DND-41 (cell line): ENCODE measurements around the gene KRT82.
"Not testable (repeated sequence)": the region's sequence is repeated elsewhere in the genome, so short reads cannot be mapped to it uniquely, and the experiment has no call there.

Experiments
- ATAC-seq: fragments of 200-7000 bp; cut with Tn5 transposase; 3 replicates; pipeline ENCODE4 v1.9.1; 2021; ENCODE audit warnings: low read depth; ENCODE audit not compliant: insufficient read depth
- DNase-seq: peaks from one replicate; pipeline ENCODE4 v3.0.0-alpha.2; 2020
- H2AFZ ChIP-seq: 2 replicates; pipeline ENCODE4 v1.6.0; 2012; ENCODE audit warnings: low read depth, low read length
- H3K27ac ChIP-seq: 2 replicates; pipeline ENCODE4 v1.5.1; 2012; ENCODE audit warnings: low read length, inconsistent platforms
- H3K27me3 ChIP-seq: fragments of 200-600 bp; sonication (generic); 2 replicates; pipeline ENCODE4 v1.6.0; 2012; ENCODE audit warnings: low read length, mild to moderate bottlenecking, inconsistent platforms; ENCODE audit not compliant: insufficient read depth, poor library complexity
- H3K36me3 ChIP-seq: 2 replicates; pipeline ENCODE4 v1.5.1; 2012; ENCODE audit warnings: low read length, inconsistent platforms; ENCODE audit not compliant: insufficient read depth
- H3K4me1 ChIP-seq: 2 replicates; pipeline ENCODE4 v1.5.1; 2012; ENCODE audit warnings: mild to moderate bottlenecking, low read length; ENCODE audit not compliant: insufficient read depth
- H3K4me2 ChIP-seq: 2 replicates; pipeline ENCODE4 v1.6.0; 2012; ENCODE audit warnings: mild to moderate bottlenecking, moderate library complexity, low read length, inconsistent platforms; ENCODE audit not compliant: insufficient read depth
- H3K4me3 ChIP-seq, 2 experiments: fragments of 200-600 bp in 1 of 2; shearing (Covaris generic) in 1 of 2; 2 replicates each; pipeline ENCODE4 v1.5.1; 2012 to 2016; ENCODE audit warnings: inconsistent platforms in 2 of 2, low read length in 2 of 2, mild to moderate bottlenecking in 2 of 2, low read depth in 1 of 2, moderate library complexity in 1 of 2
- H3K79me2 ChIP-seq: 2 replicates; pipeline ENCODE4 v1.6.0; 2012; ENCODE audit warnings: low read length, inconsistent platforms; ENCODE audit not compliant: insufficient read depth
- H3K9ac ChIP-seq: 2 replicates; pipeline ENCODE4 v1.6.0; 2012; ENCODE audit warnings: low read depth, mild to moderate bottlenecking, inconsistent platforms, low read length, moderate library complexity
- H3K9me3 ChIP-seq: 2 replicates; pipeline ENCODE4 v1.5.1; 2012; ENCODE audit warnings: low read length, moderate library complexity, mild to moderate bottlenecking, inconsistent platforms; ENCODE audit not compliant: insufficient read depth, severe bottlenecking
- H4K20me1 ChIP-seq: 2 replicates; pipeline ENCODE4 v1.6.0; 2012; ENCODE audit warnings: low read length; ENCODE audit not compliant: insufficient read depth
- EZH2 ChIP-seq: IDR thresholded peaks from 3 replicates; pipeline ENCODE4 v1.6.1; 2012; ENCODE audit warnings: borderline replicate concordance, low read depth, mild to moderate bottlenecking, moderate library complexity, low read length, inconsistent platforms; ENCODE audit not compliant: severe bottlenecking
- TF ChIP-seq, protein P1 (sequence below): IDR thresholded peaks from 2 replicates; pipeline ENCODE4 v1.5.1; 2012; ENCODE audit warnings: borderline replicate concordance, low read length, moderate library complexity, mild to moderate bottlenecking; ENCODE audit not compliant: poor library complexity, severe bottlenecking; ENCODE audit errors: extremely low read depth

KRT82 gene

DNA sequence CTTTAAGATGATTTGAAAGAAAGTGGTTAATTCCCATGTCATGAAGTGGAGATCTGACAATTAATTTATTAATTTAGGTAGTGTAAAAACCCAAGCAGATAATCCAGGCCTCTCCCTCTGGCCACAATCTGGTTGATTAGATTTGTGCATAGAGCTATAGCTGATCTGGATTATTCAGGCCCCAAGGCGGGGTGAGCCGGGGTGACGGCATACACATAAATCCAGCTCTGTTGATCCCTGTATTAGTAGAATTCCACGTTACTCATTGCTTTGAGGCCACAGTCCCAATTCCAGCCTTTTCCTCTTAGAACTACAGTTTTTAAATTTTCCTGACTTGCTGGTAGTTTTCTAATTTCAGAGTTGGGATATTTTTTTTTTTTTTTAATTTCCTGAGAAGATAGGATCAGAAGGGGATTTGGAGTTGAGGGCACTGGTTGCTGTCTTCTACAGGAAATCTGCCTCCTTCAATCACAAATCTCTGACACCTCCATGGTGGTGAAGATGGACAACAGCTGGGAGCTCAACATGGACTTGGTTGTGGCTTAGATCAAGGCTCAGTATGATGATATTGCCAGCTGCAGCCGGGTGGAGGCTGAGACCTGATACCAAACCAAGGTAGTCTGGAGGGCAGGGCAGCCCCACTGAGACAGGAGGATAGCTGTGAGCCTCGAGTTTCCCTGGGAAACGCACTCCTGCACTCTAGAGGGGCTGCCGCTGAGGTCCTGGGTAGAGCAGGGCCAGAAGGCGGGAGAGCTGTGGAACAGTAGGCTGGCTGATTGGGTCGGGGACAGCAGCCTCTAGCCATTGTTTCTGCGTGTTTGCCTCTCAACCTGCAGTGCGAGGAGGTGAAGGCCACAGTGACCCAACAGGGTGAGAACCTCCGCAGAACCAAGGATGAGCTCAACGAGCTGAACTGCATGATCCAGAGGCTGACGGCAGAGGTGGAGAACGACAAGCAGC lies 58.3 kb downstream of the KRT82 start:
- Histone ChIP-seq H3K9ac (no peak overlapping the region), H3K36me3 (no peaks in the 10 kb centered on the region), H3K4me2 (no peak overlapping the region), H2AFZ (no peak overlapping the region), H3K27me3 (peaks cover 17% of the 10 kb centered on the region), H3K79me2 (no peaks in the 10 kb centered on the region), H3K4me1 (peaks cover 7% of the 10 kb centered on the region; the same call in 1 of the 2 replicates), H4K20me1 (peaks cover 3% of the 10 kb centered on the region; the same call in 1 of the 2 replicates), H3K9me3 (no peaks in the 10 kb centered on the region), H3K4me3 (no peak overlapping the region), H3K27ac (no peak overlapping the region)
- TF ChIP-seq EZH2: no peak
- TF ChIP-seq, protein P1, sequence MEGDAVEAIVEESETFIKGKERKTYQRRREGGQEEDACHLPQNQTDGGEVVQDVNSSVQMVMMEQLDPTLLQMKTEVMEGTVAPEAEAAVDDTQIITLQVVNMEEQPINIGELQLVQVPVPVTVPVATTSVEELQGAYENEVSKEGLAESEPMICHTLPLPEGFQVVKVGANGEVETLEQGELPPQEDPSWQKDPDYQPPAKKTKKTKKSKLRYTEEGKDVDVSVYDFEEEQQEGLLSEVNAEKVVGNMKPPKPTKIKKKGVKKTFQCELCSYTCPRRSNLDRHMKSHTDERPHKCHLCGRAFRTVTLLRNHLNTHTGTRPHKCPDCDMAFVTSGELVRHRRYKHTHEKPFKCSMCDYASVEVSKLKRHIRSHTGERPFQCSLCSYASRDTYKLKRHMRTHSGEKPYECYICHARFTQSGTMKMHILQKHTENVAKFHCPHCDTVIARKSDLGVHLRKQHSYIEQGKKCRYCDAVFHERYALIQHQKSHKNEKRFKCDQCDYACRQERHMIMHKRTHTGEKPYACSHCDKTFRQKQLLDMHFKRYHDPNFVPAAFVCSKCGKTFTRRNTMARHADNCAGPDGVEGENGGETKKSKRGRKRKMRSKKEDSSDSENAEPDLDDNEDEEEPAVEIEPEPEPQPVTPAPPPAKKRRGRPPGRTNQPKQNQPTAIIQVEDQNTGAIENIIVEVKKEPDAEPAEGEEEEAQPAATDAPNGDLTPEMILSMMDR: no peak
- DNase-seq (no peak), ATAC-seq (no peak)

DNA sequence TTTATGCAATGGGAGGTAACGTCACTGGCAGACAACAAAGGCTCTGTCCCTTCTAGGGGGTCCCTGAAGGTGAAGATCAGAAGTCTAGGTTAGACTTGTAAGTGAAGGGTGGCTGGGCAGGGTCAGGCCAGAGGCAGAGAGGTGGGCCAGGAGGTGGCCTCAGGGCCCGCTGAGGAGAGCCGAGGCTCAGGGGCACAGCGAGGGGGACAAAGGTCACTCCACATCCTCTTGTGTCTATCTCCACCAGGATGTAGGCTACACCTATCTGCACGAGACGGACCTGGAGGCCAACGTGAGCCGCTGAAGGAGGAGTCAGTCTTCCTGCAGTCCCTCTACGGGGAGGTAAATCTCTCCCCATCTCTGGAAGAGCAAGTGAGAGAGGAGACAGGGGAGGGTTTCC lies 59.1 kb downstream of the KRT82 start:
- peaks cover 3% of the 10 kb centered on the region; the same call in 1 of the 2 replicates for H4K20me1 ChIP-seq
- H2AFZ ChIP-seq: no peak overlapping the region
- ATAC-seq (no peak), DNase-seq (no peak)
- no peak overlapping the region for H3K27ac ChIP-seq
- H3K9ac ChIP-seq: no peak overlapping the region
- TF ChIP-seq, protein P1: no peak
- no peak for TF ChIP-seq EZH2
- H3K36me3 ChIP-seq: no peaks in the 10 kb centered on the region
- peaks cover 17% of the 10 kb centered on the region for H3K27me3 ChIP-seq
- H3K4me2 ChIP-seq: no peak overlapping the region
- H3K9me3 ChIP-seq: no peaks in the 10 kb centered on the region
- peaks cover 7% of the 10 kb centered on the region; the same call in 1 of the 2 replicates for H3K4me1 ChIP-seq
- no peaks in the 10 kb centered on the region for H3K79me2 ChIP-seq
- H3K4me3 ChIP-seq: no peak overlapping the region

DNA sequence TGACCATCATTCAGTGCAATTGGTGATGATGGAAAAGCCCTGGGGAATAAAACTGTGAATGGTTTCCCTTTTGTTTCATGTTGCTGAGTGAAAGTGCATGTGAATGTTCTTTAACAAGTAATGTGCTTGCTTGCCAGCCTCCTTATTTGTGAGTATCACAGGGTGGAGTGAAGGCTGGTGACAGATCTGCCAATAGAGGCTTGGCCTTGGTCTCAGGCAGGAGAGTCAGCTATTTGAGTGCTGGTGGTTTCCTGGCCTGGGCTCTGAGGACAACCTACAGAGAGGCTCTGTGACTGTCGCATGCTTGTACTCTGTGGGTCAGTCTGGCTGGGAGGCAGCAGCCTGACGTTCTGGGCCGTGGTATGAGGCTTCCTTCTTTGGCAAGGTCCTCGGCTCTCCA lies 59.5 kb downstream of the KRT82 start:
- peaks cover 4% of the 10 kb centered on the region for H4K20me1 ChIP-seq
- TF ChIP-seq, protein P1: no peak
- no peak for TF ChIP-seq EZH2
- H2AFZ ChIP-seq: no peak overlapping the region
- H3K4me2 ChIP-seq: no peak overlapping the region
- peaks cover 17% of the 10 kb centered on the region for H3K27me3 ChIP-seq
- H3K27ac ChIP-seq: no peak overlapping the region
- H3K36me3 ChIP-seq: no peaks in the 10 kb centered on the region
- DNase-seq: no peak
- H3K4me1 ChIP-seq: peaks cover 7% of the 10 kb centered on the region; the same call in 1 of the 2 replicates
- no peak for ATAC-seq
- H3K9ac ChIP-seq: no peak overlapping the region
- no peak overlapping the region for H3K4me3 ChIP-seq
- no peaks in the 10 kb centered on the region for H3K79me2 ChIP-seq
- no peaks in the 10 kb centered on the region for H3K9me3 ChIP-seq

DNA sequence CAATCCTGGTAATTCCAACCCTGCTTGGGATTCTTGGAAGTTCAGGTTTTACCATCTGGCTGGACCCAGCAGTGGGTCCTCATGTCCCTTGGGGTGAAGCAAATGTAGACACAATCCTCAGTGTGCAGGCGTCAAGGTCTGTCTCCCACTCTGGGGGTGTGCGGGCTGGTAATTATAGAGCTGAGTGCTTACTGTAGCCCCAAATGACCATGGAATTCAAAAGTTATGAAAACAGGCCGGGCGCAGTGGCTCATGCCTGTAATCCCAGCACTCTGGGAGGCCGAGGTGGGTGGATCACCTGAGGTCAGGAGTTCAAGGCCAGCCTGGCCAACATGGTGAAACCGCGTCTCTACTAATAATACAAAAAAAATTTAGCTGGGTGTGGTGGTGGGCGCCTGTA lies 61.1 kb downstream of the KRT82 start:
- not testable (repeated sequence) for H2AFZ ChIP-seq, H3K79me2 ChIP-seq, H3K27ac ChIP-seq, H4K20me1 ChIP-seq, H3K4me3 ChIP-seq, H3K9me3 ChIP-seq, H3K9ac ChIP-seq, DNase-seq, H3K36me3 ChIP-seq, H3K4me1 ChIP-seq, H3K4me2 ChIP-seq, ATAC-seq
- peaks cover 13% of the 10 kb centered on the region for H3K27me3 ChIP-seq
